HEK293 (cell line): ENCODE measurements around the gene ALDH8A1.

Source experiments
- CTCF ChIA-PET: fragments of 350-600 bp; formaldehyde crosslinking; extraction: SDS; loops from one replicate; lab custom pipeline; 2021; ENCODE audit warnings: antibody characterized with exemption; lab: Yijun Ruan, JAX
- POLR2A ChIA-PET: fragments of 300-600 bp; formaldehyde crosslinking; extraction: SDS; loops from one replicate; lab custom pipeline; 2020; ENCODE audit warnings: antibody characterized with exemption, inconsistent platforms; lab: Yijun Ruan, JAX
- H3K27ac ChIP-seq: fragments of 200-500 bp; sonication (Bioruptor generic); 2 replicates; pipeline ENCODE4 v1.5.1; 2014; ENCODE audit warnings: low read depth, low read length, control low read depth, inconsistent platforms; ENCODE audit errors: extremely low read depth
- H3K36me3 ChIP-seq, 2 experiments: fragments of 200-500 bp in 1 of 2; sonication (Bioruptor generic) in 1 of 2; 1 replicate in 1 of 2; 2 replicates in 1 of 2; pipeline ENCODE4 v1.5.1; 2014 to 2017; ENCODE audit warnings: inconsistent platforms in 2 of 2, low read length in 2 of 2; ENCODE audit not compliant: control insufficient read depth in 2 of 2, insufficient read depth in 1 of 2
- H3K4me1 ChIP-seq: fragments of 200-500 bp; sonication (Bioruptor generic); 2 replicates; pipeline ENCODE4 v1.5.1; 2014; ENCODE audit warnings: mild to moderate bottlenecking, low read length, inconsistent platforms; ENCODE audit not compliant: control insufficient read depth, insufficient read depth
- H3K4me3 ChIP-seq: 2 replicates; pipeline ENCODE4 v1.5.1; 2011; ENCODE audit warnings: low read depth, mild to moderate bottlenecking, control low read depth, low read length, moderate library complexity
- H3K9me3 ChIP-seq: fragments of 200-500 bp; sonication (Bioruptor generic); 2 replicates; pipeline ENCODE4 v1.5.1; 2014; ENCODE audit warnings: low read depth, low read length, inconsistent platforms; ENCODE audit not compliant: control insufficient read depth, insufficient read depth
- BCL11B ChIP-seq: fragments of 450-650 bp; formaldehyde crosslinking; IDR thresholded peaks from 2 replicates; pipeline ENCODE4 v1.5.1; 2016; ENCODE audit warnings: low read depth, missing biosample characterization, missing genetic modification characterization
- GFI1B ChIP-seq: fragments of 450-650 bp; formaldehyde crosslinking; IDR thresholded peaks from 2 replicates; pipeline ENCODE4 v1.5.1; 2016; ENCODE audit warnings: missing biosample characterization, missing genetic modification characterization
- PRDM6 ChIP-seq: fragments of 450-650 bp; formaldehyde crosslinking; IDR thresholded peaks from 2 replicates; pipeline ENCODE4 v1.5.1; 2017; ENCODE audit warnings: missing biosample characterization, missing genetic modification characterization
- TRIM28 ChIP-seq: IDR thresholded peaks from 2 replicates; pipeline ENCODE4 v1.6.1; 2011; ENCODE audit warnings: low read length, control low read depth, borderline replicate concordance
- ZEB2 ChIP-seq: fragments of 450-650 bp; formaldehyde crosslinking; IDR thresholded peaks from 2 replicates; pipeline ENCODE4 v1.5.1; 2016; ENCODE audit warnings: missing biosample characterization, missing genetic modification characterization
- ZFHX2 ChIP-seq: fragments of 450-650 bp; formaldehyde crosslinking; conservative IDR thresholded peaks from 2 replicates; pipeline ENCODE4 v1.5.1; 2016; ENCODE audit warnings: missing biosample characterization, missing genetic modification characterization
- ZIC2 ChIP-seq: fragments of 450-650 bp; formaldehyde crosslinking; IDR thresholded peaks from 2 replicates; pipeline ENCODE4 v1.5.1; 2016; ENCODE audit warnings: missing biosample characterization, missing genetic modification characterization
- ZNF324 ChIP-seq: fragments of 450-650 bp; formaldehyde crosslinking; IDR thresholded peaks from 2 replicates; pipeline ENCODE4 v1.5.1; 2016; ENCODE audit warnings: missing biosample characterization, missing genetic modification characterization
- ZNF341 ChIP-seq: fragments of 450-650 bp; formaldehyde crosslinking; IDR thresholded peaks from 2 replicates; pipeline ENCODE4; 2016; ENCODE audit warnings: low read depth, missing biosample characterization, missing genetic modification characterization
- ZNF394 ChIP-seq: fragments of 450-650 bp; formaldehyde crosslinking; IDR thresholded peaks from 2 replicates; pipeline ENCODE4 v1.5.1; 2016; ENCODE audit warnings: missing biosample characterization, missing genetic modification characterization, mild to moderate bottlenecking, moderate library complexity, borderline replicate concordance
- ZNF585B ChIP-seq: fragments of 450-650 bp; formaldehyde crosslinking; IDR thresholded peaks from 2 replicates; pipeline ENCODE4 v1.5.1; 2016; ENCODE audit warnings: missing biosample characterization, missing genetic modification characterization
- ZNF645 ChIP-seq: fragments of 450-650 bp; formaldehyde crosslinking; IDR thresholded peaks from 2 replicates; pipeline ENCODE4; 2016; ENCODE audit warnings: missing biosample characterization, missing genetic modification characterization
- ZNF660 ChIP-seq: fragments of 450-650 bp; IDR thresholded peaks from 2 replicates; pipeline ENCODE4 v1.5.1; 2018; ENCODE audit warnings: missing biosample characterization, mild to moderate bottlenecking, missing genetic modification characterization
- ZNF76 ChIP-seq: fragments of 450-650 bp; formaldehyde crosslinking; IDR thresholded peaks from 2 replicates; pipeline ENCODE4; 2016; ENCODE audit warnings: low read depth, missing biosample characterization, missing genetic modification characterization, borderline replicate concordance
- ZNF768 ChIP-seq: fragments of 450-650 bp; formaldehyde crosslinking; IDR thresholded peaks from 2 replicates; pipeline ENCODE4 v1.5.1; 2018; ENCODE audit warnings: missing biosample characterization, mild to moderate bottlenecking, missing genetic modification characterization
- ZSCAN4 ChIP-seq: fragments of 450-650 bp; formaldehyde crosslinking; IDR thresholded peaks from 2 replicates; pipeline ENCODE4 v1.5.1; 2017; ENCODE audit warnings: missing biosample characterization, missing genetic modification characterization

Gene ALDH8A1

GRCh38 chr6:134925800-134926199 lies 24.1 kb downstream of the ALDH8A1 start:
- Histone ChIP-seq H3K27ac (no peak overlapping the region), H3K9me3 (no peaks in the 10 kb centered on the region), H3K36me3 (no peaks in the 10 kb centered on the region), H3K4me3 (no peak overlapping the region), H3K4me1 (no peaks in the 10 kb centered on the region)
- ChIA-PET POLR2A (no interaction called here), CTCF (interaction anchor here (0.7 to 3.6 kb wide), 2 partner anchors 15 to 43 kb away, joined by 3 to 18 read pairs; no protein-coding TSS in a partner anchor)
- TF ChIP-seq ZNF645 = no peak
- TF ChIP-seq BCL11B (tag by site-specific recombination) = no peak
- TF ChIP-seq PRDM6 = no peak
- TF ChIP-seq ZNF768 (tag by site-specific recombination) = no peak
- no peak for TF ChIP-seq ZNF341 (tag by site-specific recombination)
- no peak for TF ChIP-seq ZNF660 (tag by site-specific recombination)
- TF ChIP-seq ZNF585B (tag by site-specific recombination) = no peak
- no peak for TF ChIP-seq ZNF394 (tag by site-specific recombination)
- TF ChIP-seq ZNF324 (tag by site-specific recombination) = no peak
- TF ChIP-seq ZNF76 (tag by site-specific recombination) = no peak
- TF ChIP-seq ZFHX2 (tag by site-specific recombination) = no peak
- no peak for TF ChIP-seq ZIC2
- TF ChIP-seq TRIM28 = no peak

GRCh38 chr6:134921721-134922261 lies 28.1 kb downstream of the ALDH8A1 start:
- no peak for TF ChIP-seq ZSCAN4 (tag by site-specific recombination)
- TF ChIP-seq ZFHX2 (tag by site-specific recombination) = 0 out of 2 replicates have a peak, but pooled peaks have one; percentile 12
- TF ChIP-seq GFI1B (tag by site-specific recombination) = no peak
- TF ChIP-seq ZEB2 = no peak
- TF ChIP-seq, all 188 proteins: peak for 1
- POLR2A ChIA-PET = no interaction called here
- H3K9me3 ChIP-seq = no peaks in the 10 kb centered on the region
- no peak overlapping the region for H3K27ac ChIP-seq
- H3K36me3 ChIP-seq = peaks cover 0 to 3% of the 10 kb centered on the region in 2 experiments; a peak in 1 of 3 replicates
- H3K4me1 ChIP-seq = no peaks in the 10 kb centered on the region
- H3K4me3 ChIP-seq = no peak overlapping the region
- CTCF ChIA-PET = interaction anchor here (6.1 kb wide), 1 partner anchor 18 kb away, joined by 49 read pairs; no protein-coding TSS in a partner anchor

GRCh38 chr6:134921276-134921675 lies 28.6 kb downstream of the ALDH8A1 start:
- Histone ChIP-seq H3K36me3 (peaks cover 0 to 3% of the 10 kb centered on the region in 2 experiments; a peak in 1 of 3 replicates), H3K9me3 (no peaks in the 10 kb centered on the region)
- TF ChIP-seq ZSCAN4 (tag by site-specific recombination) (no peak), ZIC2 (peak; percentile 59; the same call in 1 of the 2 replicates)
- TF ChIP-seq, all 188 proteins: peak for 1
- H3K4me1 ChIP-seq = no peaks in the 10 kb centered on the region
- H3K27ac ChIP-seq = no peak overlapping the region
- ChIA-PET POLR2A (no interaction called here), CTCF (interaction anchor here (0.8 to 6.1 kb wide), 4 partner anchors 19 to 963 kb away, joined by 3 to 49 read pairs (median 4); no protein-coding TSS in a partner anchor)
- no peak overlapping the region for H3K4me3 ChIP-seq
